Measurements from ENCODE around the gene PRTFDC1. TPM values are rescaled to one million over a fixed set of nuclear protein-coding genes. Genes with fewer than 3 reads are reported as not detected.

The PRTFDC1 gene
- total RNA-seq, 1 experiment from 2014 or later = not detected

- no peak overlapping the region for H3K9ac ChIP-seq (ENCODE audit: low read length)
- ChIA-PET POLR2A (interaction anchor here (0.7 kb wide), 1 partner anchor 48 kb away, joined by 3 read pairs; no protein-coding TSS in a partner anchor), RAD21 (ENCODE audit: low non-redundant PET in 1 of 2, low total read pairs in 2 of 2, uncharacterized antibody in 2 of 2, unreplicated experiment in 2 of 2) (interaction anchor here in 1 of 2 experiments (0.6 kb wide), 1 partner anchor 21 kb away, joined by 5 read pairs; no protein-coding TSS in a partner anchor), CTCF (no interaction called here)
- peak overlapping the region; percentile 94 for H2AFZ ChIP-seq (ENCODE audit: low read depth, low read length, poor library complexity, severe bottlenecking)
- H3K36me3 ChIP-seq (ENCODE audit: control insufficient read depth in 1 of 2, insufficient read depth in 2 of 2, low read length in 2 of 2) = no peaks in the 10 kb centered on the region
- H3K9me3 ChIP-seq (ENCODE audit: control insufficient read depth in 1 of 2, insufficient read depth in 1 of 2, low read depth in 1 of 2, low read length in 2 of 2) = no peaks in the 10 kb centered on the region
- H3K4me1 ChIP-seq (ENCODE audit: control insufficient read depth in 1 of 2, insufficient read depth in 2 of 2, low read length in 2 of 2) = peaks cover 0 to 26% of the 10 kb centered on the region in 2 experiments; a peak in 2 of 4 replicates
- no peaks in the 10 kb centered on the region for H4K20me1 ChIP-seq (ENCODE audit: insufficient read depth)
- intact Hi-C loops (cut with micrococcal nuclease) = no loop called here
- no peak for DNase-seq (ENCODE audit: low read depth, low spot score)
- TF ChIP-seq CEBPB (IDR thresholded peaks at IDR 0.05; ENCODE audit: low read depth) = no peak
- TF ChIP-seq SRF (IDR thresholded peaks at IDR 0.05; ENCODE audit: low read depth) = no peak
- no peak for TF ChIP-seq POLR2AphosphoS5 (IDR thresholded peaks at IDR 0.05; ENCODE audit: low read depth, low read length)
- TF ChIP-seq ELF1 (IDR thresholded peaks at IDR 0.05; ENCODE audit: borderline replicate concordance, low read depth) = no peak
- TF ChIP-seq CTCF (IDR thresholded peaks at IDR 0.05 in 2 of 3, conservative IDR thresholded peaks at IDR 0.05 in 1 of 3; ENCODE audit: borderline replicate concordance in 1 of 3, insufficient read depth in 1 of 3, low read depth in 2 of 3, low read length in 2 of 3) = no peak
- TF ChIP-seq SIN3A (IDR thresholded peaks at IDR 0.05; ENCODE audit: low read depth) = no peak
- TF ChIP-seq FOSL1 (IDR thresholded peaks at IDR 0.05; ENCODE audit: low read depth) = no peak
- TF ChIP-seq EZH2 (IDR thresholded peaks at IDR 0.05) = no peak
- TF ChIP-seq YY1 (IDR thresholded peaks at IDR 0.05; ENCODE audit: extremely low read depth, insufficient replicate concordance, low read depth, low read length) = no peak
- no peak for TF ChIP-seq TCF7L2 (IDR thresholded peaks at IDR 0.05; ENCODE audit: borderline replicate concordance, extremely low read depth, insufficient read depth, insufficient read length)
- TF ChIP-seq EGR1 (IDR thresholded peaks at IDR 0.05; ENCODE audit: low read depth) = no peak
- TF ChIP-seq POLR2A (IDR thresholded peaks at IDR 0.05; ENCODE audit: borderline replicate concordance, extremely low read depth, insufficient read depth, insufficient read length) = no peak
- no peak for TF ChIP-seq CBX3 (IDR thresholded peaks at IDR 0.05; ENCODE audit: low read depth)
- TF ChIP-seq REST (IDR thresholded peaks at IDR 0.05; ENCODE audit: low read depth) = no peak
- no peak for TF ChIP-seq SP1 (IDR thresholded peaks at IDR 0.05; ENCODE audit: low read depth)
- no peak for TF ChIP-seq ZNF274 (IDR thresholded peaks at IDR 0.05; ENCODE audit: low read depth, low read length)
- TF ChIP-seq ZFX (IDR thresholded peaks at IDR 0.05) = no peak
- no peak for TF ChIP-seq ATF3 (IDR thresholded peaks at IDR 0.05)
- no peaks in the 10 kb centered on the region for H3K79me2 ChIP-seq (ENCODE audit: insufficient read depth, low read length)
- peak; percentile 61 for ATAC-seq
- no peaks in the 10 kb centered on the region for H3K9me2 ChIP-seq (ENCODE audit: insufficient read depth)
- no peak overlapping the region for H3K27ac ChIP-seq (ENCODE audit: low read depth, low read length)
- H3K27me3 ChIP-seq (ENCODE audit: insufficient read depth, low read length) = no peaks in the 10 kb centered on the region
- no peak overlapping the region for H3K4me3 ChIP-seq (replicated peaks in 1 of 2; ENCODE audit: low read depth in 1 of 2, low read length in 2 of 2)
- BruUV-seq (replicated peaks) = no TSS peak
- peak overlapping the region; percentile 3; the same call in 1 of the 2 replicates for H3K4me2 ChIP-seq (ENCODE audit: low read length)
Measured at GRCh38 chr10:24866604-24867583, 85.5 kb downstream of the PRTFDC1 start.

All from HCT116 (cell line).